ENCODE results near the gene PCDH1. TPM values are rescaled to one million over a fixed set of nuclear protein-coding genes. Genes with fewer than 3 reads are reported as not detected.
"Not testable (repeated sequence)": the region's sequence is repeated elsewhere in the genome, so short reads cannot be mapped to it uniquely, and the experiment has no call there.

PCDH1 gene
- polyA plus RNA-seq, 4 donors, result 15.7 to 43.9 (median 24.8) TPM

- peaks cover 0 to 5% (median 0%) of the 10 kb centered on the region in 3 donors for H3K36me3 ChIP-seq (ENCODE audit: control insufficient read depth in 3 of 3, insufficient read depth in 2 of 3, low read depth in 1 of 3, low read length in 3 of 3)
- FAIRE-seq, result no peak
- no peak for DNase-seq
- H3K4me3 ChIP-seq (ENCODE audit: low read depth in 1 of 3, low read length in 3 of 3), result no peak overlapping the region
- WGBS, 3 donors, result 55 to 74% (median 74%) methylated on average over 10 of the region's 10 CpGs
- H3K27ac ChIP-seq (ENCODE audit: low read depth in 1 of 3, low read length in 2 of 3), result no peak overlapping the region
- H3K9me3 ChIP-seq (ENCODE audit: control insufficient read depth in 2 of 2, insufficient read depth in 1 of 2, low read depth in 1 of 2, low read length in 1 of 2), result no peaks in the 10 kb centered on the region
- H3K4me1 ChIP-seq (ENCODE audit: control insufficient read depth in 3 of 3, insufficient read depth in 2 of 3, low read depth in 1 of 3, low read length in 2 of 3), result no peaks in the 10 kb centered on the region
- H3K27me3 ChIP-seq (ENCODE audit: control insufficient read depth in 3 of 3, insufficient read depth in 3 of 3, low read length in 3 of 3), result no peaks in the 10 kb centered on the region
These were observed 53.0 kb downstream of the PCDH1 start for GRCh38 chr5:141825241-141825671.

GRCh38 chr5:141824717-141825116 lies 53.5 kb downstream of the PCDH1 start:
- Histone ChIP-seq H3K36me3 (ENCODE audit: control insufficient read depth in 3 of 3, insufficient read depth in 2 of 3, low read depth in 1 of 3, low read length in 3 of 3) (peaks cover 0 to 5% (median 0%) of the 10 kb centered on the region in 3 donors), H3K9me3 (ENCODE audit: control insufficient read depth in 2 of 2, insufficient read depth in 1 of 2, low read depth in 1 of 2, low read length in 1 of 2) (no peaks in the 10 kb centered on the region), H3K4me1 (ENCODE audit: control insufficient read depth in 3 of 3, insufficient read depth in 2 of 3, low read depth in 1 of 3, low read length in 2 of 3) (no peaks in the 10 kb centered on the region), H3K27ac (ENCODE audit: low read depth in 1 of 3, low read length in 2 of 3) (no peak overlapping the region), H3K4me3 (ENCODE audit: low read depth in 1 of 3, low read length in 3 of 3) (no peak overlapping the region), H3K27me3 (ENCODE audit: control insufficient read depth in 3 of 3, insufficient read depth in 3 of 3, low read length in 3 of 3) (no peaks in the 10 kb centered on the region)
- DNase-seq (no peak), FAIRE-seq (no peak)
- 75 to 80% (median 76%) methylated on average over 3 of the region's 3 CpGs for WGBS, 3 donors

- 78 to 89% (median 89%) methylated on average over 3 of the region's 3 CpGs for WGBS, 3 donors
- Histone ChIP-seq H3K27me3 (ENCODE audit: control insufficient read depth in 3 of 3, insufficient read depth in 3 of 3, low read length in 3 of 3) (no peaks in the 10 kb centered on the region), H3K27ac (ENCODE audit: low read depth in 1 of 3, low read length in 2 of 3) (peak overlapping the region in 1 of 3 donors; percentile 77), H3K36me3 (ENCODE audit: control insufficient read depth in 3 of 3, insufficient read depth in 2 of 3, low read depth in 1 of 3, low read length in 3 of 3) (peaks cover 0 to 5% (median 0%) of the 10 kb centered on the region in 3 donors), H3K4me3 (ENCODE audit: low read depth in 1 of 3, low read length in 3 of 3) (no peak overlapping the region), H3K4me1 (ENCODE audit: control insufficient read depth in 3 of 3, insufficient read depth in 2 of 3, low read depth in 1 of 3, low read length in 2 of 3) (no peaks in the 10 kb centered on the region), H3K9me3 (ENCODE audit: control insufficient read depth in 2 of 2, insufficient read depth in 1 of 2, low read depth in 1 of 2, low read length in 1 of 2) (no peaks in the 10 kb centered on the region)
- FAIRE-seq (no peak), DNase-seq (no peak)
These were observed 55.2 kb downstream of the PCDH1 start for GRCh38 chr5:141823056-141823455.

GRCh38 chr5:141822144-141822543 lies 56.1 kb downstream of the PCDH1 start:
- Histone ChIP-seq H3K36me3 (ENCODE audit: control insufficient read depth in 3 of 3, insufficient read depth in 2 of 3, low read depth in 1 of 3, low read length in 3 of 3) (peaks cover 0 to 2% (median 0%) of the 10 kb centered on the region in 3 donors), H3K4me3 (ENCODE audit: low read depth in 1 of 3, low read length in 3 of 3) (no peak overlapping the region), H3K4me1 (ENCODE audit: control insufficient read depth in 3 of 3, insufficient read depth in 2 of 3, low read depth in 1 of 3, low read length in 2 of 3) (no peaks in the 10 kb centered on the region), H3K27ac (ENCODE audit: low read depth in 1 of 3, low read length in 2 of 3) (peak overlapping the region in 2 of 3 donors; percentile 42 to 77), H3K27me3 (ENCODE audit: control insufficient read depth in 3 of 3, insufficient read depth in 3 of 3, low read length in 3 of 3) (no peaks in the 10 kb centered on the region), H3K9me3 (ENCODE audit: control insufficient read depth in 2 of 2, insufficient read depth in 1 of 2, low read depth in 1 of 2, low read length in 1 of 2) (no peaks in the 10 kb centered on the region)
- DNase-seq (no peak), FAIRE-seq (no peak)
- WGBS, 3 donors, result 29 to 66% (median 54%) methylated on average over 2 of the region's 2 CpGs

- no peaks in the 10 kb centered on the region for H3K27me3 ChIP-seq (ENCODE audit: control insufficient read depth in 3 of 3, insufficient read depth in 3 of 3, low read length in 3 of 3)
- H3K27ac ChIP-seq (ENCODE audit: low read depth in 1 of 3, low read length in 2 of 3), result peak overlapping the region in 2 of 3 donors; percentile 13 to 87
- no peak overlapping the region for H3K4me3 ChIP-seq (ENCODE audit: low read depth in 1 of 3, low read length in 3 of 3)
- no peaks in the 10 kb centered on the region for H3K4me1 ChIP-seq (ENCODE audit: control insufficient read depth in 3 of 3, insufficient read depth in 2 of 3, low read depth in 1 of 3, low read length in 2 of 3)
- WGBS, 3 donors, result 66 to 97% (median 67%) methylated on average over 3 of the region's 3 CpGs
- H3K9me3 ChIP-seq (ENCODE audit: control insufficient read depth in 2 of 2, insufficient read depth in 1 of 2, low read depth in 1 of 2, low read length in 1 of 2), result no peaks in the 10 kb centered on the region
- peaks cover 0 to 2% (median 0%) of the 10 kb centered on the region in 3 donors for H3K36me3 ChIP-seq (ENCODE audit: control insufficient read depth in 3 of 3, insufficient read depth in 2 of 3, low read depth in 1 of 3, low read length in 3 of 3)
- FAIRE-seq (no peak), DNase-seq (no peak)
These were observed 56.7 kb downstream of the PCDH1 start for GRCh38 chr5:141821430-141821925.

GRCh38 chr5:141820686-141821085 lies 57.5 kb downstream of the PCDH1 start:
- FAIRE-seq; H3K4me1 ChIP-seq (ENCODE audit: control insufficient read depth in 3 of 3, insufficient read depth in 2 of 3, low read depth in 1 of 3, low read length in 2 of 3); H3K4me3 ChIP-seq (ENCODE audit: low read depth in 1 of 3, low read length in 3 of 3); DNase-seq; H3K27ac ChIP-seq (ENCODE audit: low read depth in 1 of 3, low read length in 2 of 3); H3K9me3 ChIP-seq (ENCODE audit: control insufficient read depth in 2 of 2, insufficient read depth in 1 of 2, low read depth in 1 of 2, low read length in 1 of 2); H3K36me3 ChIP-seq (ENCODE audit: control insufficient read depth in 3 of 3, insufficient read depth in 2 of 3, low read depth in 1 of 3, low read length in 3 of 3); H3K27me3 ChIP-seq (ENCODE audit: control insufficient read depth in 3 of 3, insufficient read depth in 3 of 3, low read length in 3 of 3): not testable (repeated sequence)
- 88 to 94% (median 91%) methylated on average over 15 of the region's 15 CpGs for WGBS, 3 donors

- DNase-seq, result no peak
- H3K27me3 ChIP-seq (ENCODE audit: control insufficient read depth in 3 of 3, insufficient read depth in 3 of 3, low read length in 3 of 3), result no peaks in the 10 kb centered on the region
- no peak overlapping the region for H3K27ac ChIP-seq (ENCODE audit: low read depth in 1 of 3, low read length in 2 of 3)
- 87 to 95% (median 92%) methylated on average over 6 of the region's 6 CpGs for WGBS, 3 donors
- no peaks in the 10 kb centered on the region for H3K9me3 ChIP-seq (ENCODE audit: control insufficient read depth in 2 of 2, insufficient read depth in 1 of 2, low read depth in 1 of 2, low read length in 1 of 2)
- H3K36me3 ChIP-seq (ENCODE audit: control insufficient read depth in 3 of 3, insufficient read depth in 2 of 3, low read depth in 1 of 3, low read length in 3 of 3), result no peaks in the 10 kb centered on the region
- no peaks in the 10 kb centered on the region for H3K4me1 ChIP-seq (ENCODE audit: control insufficient read depth in 3 of 3, insufficient read depth in 2 of 3, low read depth in 1 of 3, low read length in 2 of 3)
- no peak overlapping the region for H3K4me3 ChIP-seq (ENCODE audit: low read depth in 1 of 3, low read length in 3 of 3)
- FAIRE-seq, result no peak
These were observed 60.6 kb downstream of the PCDH1 start for GRCh38 chr5:141817631-141818030.

GRCh38 chr5:141816598-141817399 lies 61.4 kb downstream of the PCDH1 start:
- no peaks in the 10 kb centered on the region for H3K9me3 ChIP-seq (ENCODE audit: control insufficient read depth in 2 of 2, insufficient read depth in 1 of 2, low read depth in 1 of 2, low read length in 1 of 2)
- no peak overlapping the region for H3K4me3 ChIP-seq (ENCODE audit: low read depth in 1 of 3, low read length in 3 of 3)
- no peaks in the 10 kb centered on the region for H3K4me1 ChIP-seq (ENCODE audit: control insufficient read depth in 3 of 3, insufficient read depth in 2 of 3, low read depth in 1 of 3, low read length in 2 of 3)
- peaks cover 0 to 7% (median 0%) of the 10 kb centered on the region in 3 donors for H3K27me3 ChIP-seq (ENCODE audit: control insufficient read depth in 3 of 3, insufficient read depth in 3 of 3, low read length in 3 of 3)
- H3K36me3 ChIP-seq (ENCODE audit: control insufficient read depth in 3 of 3, insufficient read depth in 2 of 3, low read depth in 1 of 3, low read length in 3 of 3), result no peaks in the 10 kb centered on the region
- H3K27ac ChIP-seq (ENCODE audit: low read depth in 1 of 3, low read length in 2 of 3), result peak overlapping the region in 1 of 3 donors; percentile 70
- 46 to 70% (median 66%) methylated on average over 11 of the region's 11 CpGs for WGBS, 3 donors
- DNase-seq (no peak), FAIRE-seq (no peak)
